ENCODE measurements around the gene AKT1S1.

The AKT1S1 gene

GRCh38 chr19:49911381-49912145 is 34.4 kb upstream of the AKT1S1 start:
- TF ChIP-seq CTCF (IDR thresholded peaks at IDR 0.05), result no peak
- Histone ChIP-seq H3K36me3 (ENCODE audit: control insufficient read depth, insufficient read depth, low read length) (no peaks in the 10 kb centered on the region), H3K27ac (no peak overlapping the region), H3K4me2 (ENCODE audit: low read length) (no peak overlapping the region), H3K4me1 (no peaks in the 10 kb centered on the region), H3K27me3 (ENCODE audit: control insufficient read depth, insufficient read depth, low read length) (no peaks in the 10 kb centered on the region), H3K9ac (no peak overlapping the region), H2AFZ (no peak overlapping the region), H3K4me3 (ENCODE audit: low read depth, low read length) (no peak overlapping the region), H3K9me3 (ENCODE audit: control insufficient read depth, low read length) (no peaks in the 10 kb centered on the region), H3K79me2 (peaks cover 4% of the 10 kb centered on the region)

- TF ChIP-seq CTCF (IDR thresholded peaks at IDR 0.05), result no peak
These were observed 33.0 kb upstream of the AKT1S1 start for GRCh38 chr19:49910179-49910578.

GRCh38 chr19:49908480-49909420 is 31.6 kb upstream of the AKT1S1 start:
- no peaks in the 10 kb centered on the region for H3K27me3 ChIP-seq (ENCODE audit: control insufficient read depth, insufficient read depth, low read length)
- TF ChIP-seq CTCF (IDR thresholded peaks at IDR 0.05), result no peak
- peaks cover 4% of the 10 kb centered on the region for H3K79me2 ChIP-seq
- H3K36me3 ChIP-seq (ENCODE audit: control insufficient read depth, insufficient read depth, low read length), result no peaks in the 10 kb centered on the region
- H3K9me3 ChIP-seq (ENCODE audit: control insufficient read depth, low read length), result no peaks in the 10 kb centered on the region
- no peak overlapping the region for H3K27ac ChIP-seq
- H2AFZ ChIP-seq, result no peak overlapping the region
- no peaks in the 10 kb centered on the region for H3K4me1 ChIP-seq
- no peak overlapping the region for H3K4me2 ChIP-seq (ENCODE audit: low read length)
- H3K9ac ChIP-seq, result no peak overlapping the region
- H3K4me3 ChIP-seq (ENCODE audit: low read depth, low read length), result no peak overlapping the region

More at GRCh38 chr19:49910179-49910578, 33.0 kb upstream of the AKT1S1 start:
- H3K36me3 ChIP-seq (ENCODE audit: control insufficient read depth, insufficient read depth, low read length), result no peaks in the 10 kb centered on the region
- H3K9ac ChIP-seq, result no peak overlapping the region
- no peak overlapping the region for H2AFZ ChIP-seq
- no peaks in the 10 kb centered on the region for H3K4me1 ChIP-seq
- no peak overlapping the region for H3K4me3 ChIP-seq (ENCODE audit: low read depth, low read length)
- no peak overlapping the region for H3K27ac ChIP-seq
- no peaks in the 10 kb centered on the region for H3K9me3 ChIP-seq (ENCODE audit: control insufficient read depth, low read length)
- H3K27me3 ChIP-seq (ENCODE audit: control insufficient read depth, insufficient read depth, low read length), result no peaks in the 10 kb centered on the region
- H3K4me2 ChIP-seq (ENCODE audit: low read length), result no peak overlapping the region
- peaks cover 4% of the 10 kb centered on the region for H3K79me2 ChIP-seq

GRCh38 chr19:49907745-49908446 is 30.7 kb upstream of the AKT1S1 start:
- H3K4me3 ChIP-seq (ENCODE audit: low read depth, low read length), result no peak overlapping the region
- H3K79me2 ChIP-seq, result peaks cover 4% of the 10 kb centered on the region
- H3K9me3 ChIP-seq (ENCODE audit: control insufficient read depth, low read length), result no peaks in the 10 kb centered on the region
- no peak overlapping the region for H3K9ac ChIP-seq
- H3K4me2 ChIP-seq (ENCODE audit: low read length), result no peak overlapping the region
- H3K27ac ChIP-seq, result no peak overlapping the region
- no peak overlapping the region for H2AFZ ChIP-seq
- TF ChIP-seq CTCF (IDR thresholded peaks at IDR 0.05), result no peak
- H3K4me1 ChIP-seq, result no peaks in the 10 kb centered on the region
- H3K36me3 ChIP-seq (ENCODE audit: control insufficient read depth, insufficient read depth, low read length), result no peaks in the 10 kb centered on the region
- no peaks in the 10 kb centered on the region for H3K27me3 ChIP-seq (ENCODE audit: control insufficient read depth, insufficient read depth, low read length)
